VCaP (cell line): Measurements from ENCODE around the gene ST8SIA4.

Experiments
- H3K27ac ChIP-seq: fragments of 450-650 bp; 2 replicates; pipeline ENCODE4 v1.5.1; 2017
- TF ChIP-seq, protein P1 (sequence below): fragments of 450-650 bp; conservative IDR thresholded peaks from 2 replicates; pipeline ENCODE4 v1.5.1; 2017; ENCODE audit warnings: mild to moderate bottlenecking, moderate library complexity

Gene ST8SIA4

DNA sequence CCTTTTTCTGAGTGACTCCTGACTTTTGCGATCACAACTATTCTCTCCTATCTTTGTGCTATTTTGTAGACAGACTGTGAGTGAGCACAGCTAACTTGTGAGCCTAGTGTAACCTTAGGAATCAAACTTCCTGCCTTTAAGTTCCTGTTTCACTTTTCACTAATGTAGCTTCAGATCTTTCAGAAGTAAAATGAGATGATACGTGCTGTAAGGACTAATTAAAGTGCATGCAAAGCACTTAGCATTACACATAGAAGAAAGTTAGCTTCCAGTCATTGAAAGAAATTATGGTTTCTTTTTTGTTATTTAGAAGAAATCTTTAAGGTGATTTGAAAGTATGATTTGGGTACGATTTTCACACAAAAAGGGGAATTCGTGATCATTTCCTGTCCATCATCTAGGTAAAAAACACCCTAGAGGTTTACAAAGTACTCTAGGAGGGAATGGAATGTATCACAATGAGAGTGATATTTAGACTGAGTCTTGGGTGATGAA is 122.7 kb downstream of the ST8SIA4 start:
- TF ChIP-seq, protein P1, sequence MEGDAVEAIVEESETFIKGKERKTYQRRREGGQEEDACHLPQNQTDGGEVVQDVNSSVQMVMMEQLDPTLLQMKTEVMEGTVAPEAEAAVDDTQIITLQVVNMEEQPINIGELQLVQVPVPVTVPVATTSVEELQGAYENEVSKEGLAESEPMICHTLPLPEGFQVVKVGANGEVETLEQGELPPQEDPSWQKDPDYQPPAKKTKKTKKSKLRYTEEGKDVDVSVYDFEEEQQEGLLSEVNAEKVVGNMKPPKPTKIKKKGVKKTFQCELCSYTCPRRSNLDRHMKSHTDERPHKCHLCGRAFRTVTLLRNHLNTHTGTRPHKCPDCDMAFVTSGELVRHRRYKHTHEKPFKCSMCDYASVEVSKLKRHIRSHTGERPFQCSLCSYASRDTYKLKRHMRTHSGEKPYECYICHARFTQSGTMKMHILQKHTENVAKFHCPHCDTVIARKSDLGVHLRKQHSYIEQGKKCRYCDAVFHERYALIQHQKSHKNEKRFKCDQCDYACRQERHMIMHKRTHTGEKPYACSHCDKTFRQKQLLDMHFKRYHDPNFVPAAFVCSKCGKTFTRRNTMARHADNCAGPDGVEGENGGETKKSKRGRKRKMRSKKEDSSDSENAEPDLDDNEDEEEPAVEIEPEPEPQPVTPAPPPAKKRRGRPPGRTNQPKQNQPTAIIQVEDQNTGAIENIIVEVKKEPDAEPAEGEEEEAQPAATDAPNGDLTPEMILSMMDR, result no peak
- no peak overlapping the region for H3K27ac ChIP-seq

DNA sequence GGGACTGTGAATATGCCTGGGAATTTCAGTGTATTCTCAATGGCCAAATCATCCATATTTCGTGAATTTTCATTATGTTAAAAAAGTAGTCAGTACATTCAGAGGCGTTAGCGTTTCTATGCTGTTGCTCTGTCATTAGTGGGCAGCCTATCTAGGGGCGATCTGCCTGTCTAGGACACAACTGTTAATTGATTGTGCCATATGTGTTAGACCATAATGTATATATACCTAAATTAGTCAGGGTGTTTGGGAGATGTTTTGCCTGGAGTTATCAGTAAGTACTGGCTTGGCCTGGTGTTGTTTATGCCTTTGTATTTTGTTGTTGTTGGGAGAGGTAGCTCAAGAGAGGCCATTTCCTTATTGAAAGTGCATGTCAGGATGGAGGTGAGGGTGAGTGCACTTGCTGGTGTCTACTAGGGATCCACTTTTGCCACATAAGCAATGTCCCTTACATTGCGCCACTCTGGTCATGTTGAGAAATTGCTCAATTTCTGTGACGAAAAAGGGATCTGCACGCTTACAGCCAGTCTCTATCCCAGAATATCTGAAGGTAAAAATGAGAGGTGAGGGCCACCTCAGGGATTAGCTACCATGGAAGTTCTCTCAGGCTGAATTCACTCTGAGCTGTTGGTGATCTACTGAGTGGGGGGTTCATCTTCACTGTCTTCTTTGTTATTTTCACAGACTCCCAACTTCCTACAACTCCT is 123.3 kb downstream of the ST8SIA4 start:
- TF ChIP-seq, protein P1, result no peak
- no peak overlapping the region for H3K27ac ChIP-seq

DNA sequence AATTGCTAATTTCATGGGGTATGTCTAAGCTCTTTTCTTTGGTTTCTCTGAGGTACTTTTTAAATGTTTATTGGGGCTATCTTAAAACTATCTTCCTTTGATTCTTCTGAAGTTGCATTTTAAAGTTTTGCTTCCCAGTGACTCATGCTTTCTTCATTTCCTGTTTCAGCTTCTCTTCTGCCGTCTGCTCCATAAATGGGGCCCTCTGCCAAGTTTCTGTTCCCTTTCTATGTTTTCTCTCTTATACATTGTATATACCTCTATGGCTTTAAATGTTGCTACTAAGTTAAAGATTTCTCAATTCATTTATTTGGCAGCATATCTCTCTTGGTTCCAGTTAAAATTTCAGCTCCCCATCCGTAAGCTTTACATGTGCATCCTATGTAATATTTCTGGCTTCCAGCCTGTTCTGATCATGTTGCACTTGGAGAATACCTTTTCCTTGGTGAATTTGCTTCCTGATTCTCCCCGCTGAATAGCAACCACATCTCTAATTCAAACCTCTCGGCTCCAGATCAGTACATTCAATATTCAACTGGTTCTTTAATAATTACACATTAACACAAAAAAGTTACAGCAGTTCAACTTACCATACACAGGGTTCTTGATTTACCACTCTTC is 125.3 kb downstream of the ST8SIA4 start:
- no peak overlapping the region for H3K27ac ChIP-seq

DNA sequence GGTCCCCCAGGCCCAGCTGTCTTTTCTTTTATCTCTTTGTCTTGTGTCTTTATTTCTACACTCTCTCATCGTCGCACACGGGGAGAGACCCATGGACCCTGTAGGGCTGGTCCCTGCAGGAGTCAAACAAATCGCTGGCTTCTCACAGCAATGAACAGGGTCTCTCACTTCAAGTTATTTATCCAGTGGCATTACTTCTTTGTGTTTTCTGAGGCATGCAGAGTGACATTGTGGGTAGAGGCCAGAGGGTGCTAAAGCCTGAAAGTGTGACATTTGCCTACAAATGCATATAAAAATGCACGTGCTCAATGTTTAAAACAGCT is 127.6 kb downstream of the ST8SIA4 start:
- H3K27ac ChIP-seq, result no peak overlapping the region
- TF ChIP-seq, protein P1, result no peak

More for the DNA sequence above, 125.3 kb downstream of the ST8SIA4 start:
- TF ChIP-seq, protein P1, result no peak

DNA sequence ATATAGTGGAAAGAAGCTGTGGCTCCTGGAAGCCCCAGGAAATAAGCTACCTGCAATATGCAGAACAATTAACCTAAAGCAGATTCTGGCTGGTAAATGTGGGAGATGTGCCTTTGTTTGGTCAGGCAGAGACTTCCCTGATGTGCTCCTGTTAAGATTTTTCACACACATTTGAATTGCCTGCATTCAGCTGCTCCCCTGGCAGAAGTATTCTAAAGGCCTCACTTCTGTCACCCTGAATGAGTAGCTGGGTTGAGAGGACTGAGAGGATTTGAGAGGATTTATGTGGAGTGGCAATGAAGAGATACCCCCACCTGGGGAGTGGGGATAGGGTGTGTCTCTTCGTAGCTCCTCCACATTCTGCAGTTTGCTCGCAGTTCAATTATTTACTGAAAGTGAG is 130.5 kb downstream of the ST8SIA4 start:
- TF ChIP-seq, protein P1, result no peak
- H3K27ac ChIP-seq, result no peak overlapping the region

DNA sequence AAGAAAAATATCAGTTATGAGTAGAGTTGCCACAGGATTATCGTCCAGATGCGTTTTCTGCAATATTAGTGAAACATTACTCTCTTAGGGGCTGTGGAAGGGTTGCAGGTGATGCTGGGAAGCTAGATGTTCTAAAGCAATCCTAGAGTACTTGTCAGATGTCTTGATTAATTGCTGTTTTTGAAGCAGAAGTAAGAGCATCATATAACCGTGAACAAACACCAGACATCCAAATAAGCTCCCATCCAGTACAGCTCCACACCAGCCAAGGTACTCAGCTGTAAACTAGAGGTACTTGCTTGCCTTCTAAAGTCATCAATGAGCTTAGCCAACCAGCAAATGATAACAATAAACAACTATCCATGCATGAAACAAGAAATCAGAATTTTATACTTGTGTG is 131.1 kb downstream of the ST8SIA4 start:
- no peak overlapping the region for H3K27ac ChIP-seq
- TF ChIP-seq, protein P1, result no peak

DNA sequence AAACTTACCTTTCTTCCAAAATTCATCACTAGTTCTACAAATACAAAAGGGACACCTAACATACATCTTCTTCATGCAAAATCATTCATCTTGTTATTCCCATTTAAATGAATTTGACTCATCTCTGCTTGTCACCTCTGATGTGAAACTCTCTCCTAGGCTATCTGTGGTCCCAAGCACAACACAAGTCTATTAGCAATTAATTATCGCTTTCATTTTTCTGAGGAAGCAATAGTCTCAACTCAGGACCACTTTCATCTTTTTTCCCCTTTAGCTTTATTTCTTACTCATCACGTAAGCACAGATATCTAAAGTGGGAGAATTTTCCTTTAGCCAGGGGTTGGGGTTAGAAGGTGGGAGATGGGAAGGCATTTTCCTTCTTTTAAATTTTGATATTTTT is 131.9 kb downstream of the ST8SIA4 start:
- TF ChIP-seq, protein P1, result no peak
- no peak overlapping the region for H3K27ac ChIP-seq
